Parathyroid adenoma (tissue), 2 donors: Measurements from ENCODE around the gene C1orf87.

Experiments
- H2AFZ ChIP-seq: fragments of 300-600 bp; sonication (generic); one replicate; pipeline ENCODE4 v1.7.0; 2017; ENCODE audit warnings: antibody characterized with exemption, mild to moderate bottlenecking
- H3K27ac ChIP-seq: fragments of 300-600 bp; sonication (generic); one replicate; pipeline ENCODE4 v1.7.0; 2017
- H3K27me3 ChIP-seq: fragments of 300-600 bp; sonication (generic); one replicate; pipeline ENCODE4 v1.7.0; 2017; ENCODE audit warnings: low read length; ENCODE audit not compliant: control insufficient read depth, insufficient read depth
- H3K36me3 ChIP-seq: fragments of 300-600 bp; sonication (generic); one replicate; pipeline ENCODE4 v1.7.0; 2017; ENCODE audit warnings: low read length; ENCODE audit not compliant: control insufficient read depth, insufficient read depth
- H3K4me1 ChIP-seq: fragments of 300-600 bp; sonication (generic); one replicate; pipeline ENCODE4 v1.7.0; 2017; ENCODE audit warnings: control low read depth
- H3K4me2 ChIP-seq: fragments of 300-600 bp; sonication (generic); one replicate; pipeline ENCODE4 v1.7.0; 2017; ENCODE audit warnings: low read length
- H3K4me3 ChIP-seq: fragments of 300-600 bp; sonication (generic); one replicate; pipeline ENCODE4 v1.7.0; 2017; ENCODE audit warnings: low read depth, low read length
- H3K79me2 ChIP-seq: fragments of 300-600 bp; sonication (generic); one replicate; pipeline ENCODE4 v1.7.0; 2017; ENCODE audit warnings: control low read depth
- H3K9ac ChIP-seq: fragments of 300-600 bp; sonication (generic); one replicate; pipeline ENCODE4 v1.7.0; 2017; ENCODE audit warnings: mild to moderate bottlenecking
- H3K9me3 ChIP-seq: fragments of 300-600 bp; sonication (generic); one replicate; pipeline ENCODE4 v1.7.0; 2017; ENCODE audit warnings: low read length; ENCODE audit not compliant: control insufficient read depth
- TF ChIP-seq, protein P1 (sequence below): fragments of 300-600 bp; sonication (generic); IDR thresholded peaks from one replicate; pipeline ENCODE4 v1.7.0; 2017; ENCODE audit warnings: antibody characterized with exemption, mild to moderate bottlenecking
- donor health status: primary hyperparathyroidism.

C1orf87 gene

DNA sequence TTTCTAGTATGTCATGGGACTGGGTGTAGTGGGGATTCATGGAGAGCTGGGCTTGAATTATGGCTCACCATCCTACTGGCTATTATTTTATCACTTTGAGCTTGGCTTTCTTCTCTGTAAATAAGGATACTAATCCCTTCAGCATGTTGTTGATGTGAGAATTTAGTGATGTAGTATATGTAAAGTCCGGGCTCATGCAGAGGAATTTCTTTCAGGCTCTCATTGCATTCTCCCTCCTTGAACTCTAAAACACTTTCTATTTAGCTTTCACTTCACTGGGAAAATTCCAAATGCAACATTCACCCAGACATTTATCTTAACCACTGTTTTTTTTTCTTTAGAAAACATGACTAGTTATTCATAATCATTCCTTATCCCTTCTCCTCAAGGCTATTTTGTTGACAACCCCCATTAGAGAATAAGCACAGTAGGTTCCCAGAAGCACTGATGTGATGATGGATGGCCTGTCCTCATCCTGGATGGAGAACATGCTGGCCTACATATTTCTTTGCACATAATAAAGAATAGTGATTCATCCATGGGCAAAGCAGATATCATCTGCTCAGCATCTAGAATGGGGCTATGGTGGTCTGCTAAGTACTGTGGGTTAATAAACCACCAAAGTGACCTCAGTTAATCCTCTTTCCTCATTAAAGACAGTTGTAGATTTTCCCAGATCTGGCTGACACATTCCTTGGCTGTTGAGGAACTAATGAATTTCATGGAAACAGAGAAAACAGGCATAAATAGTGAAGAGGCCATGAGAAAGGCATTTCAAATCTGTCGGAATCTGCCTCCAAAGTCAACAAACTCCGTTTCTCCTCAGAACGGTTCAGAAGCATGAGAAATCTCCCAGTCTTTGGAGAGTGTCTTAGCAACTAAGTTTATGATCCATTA lies 79.0 kb downstream of the C1orf87 start:
- Histone ChIP-seq H3K4me2 (no peak overlapping the region), H2AFZ (no peak overlapping the region), H3K36me3 (no peaks in the 10 kb centered on the region), H3K4me3 (no peak overlapping the region), H3K9me3 (no peaks in the 10 kb centered on the region), H3K9ac (no peak overlapping the region), H3K27ac (no peak overlapping the region), H3K4me1 (no peaks in the 10 kb centered on the region), H3K27me3 (no peaks in the 10 kb centered on the region), H3K79me2 (no peaks in the 10 kb centered on the region)
- TF ChIP-seq, protein P1, sequence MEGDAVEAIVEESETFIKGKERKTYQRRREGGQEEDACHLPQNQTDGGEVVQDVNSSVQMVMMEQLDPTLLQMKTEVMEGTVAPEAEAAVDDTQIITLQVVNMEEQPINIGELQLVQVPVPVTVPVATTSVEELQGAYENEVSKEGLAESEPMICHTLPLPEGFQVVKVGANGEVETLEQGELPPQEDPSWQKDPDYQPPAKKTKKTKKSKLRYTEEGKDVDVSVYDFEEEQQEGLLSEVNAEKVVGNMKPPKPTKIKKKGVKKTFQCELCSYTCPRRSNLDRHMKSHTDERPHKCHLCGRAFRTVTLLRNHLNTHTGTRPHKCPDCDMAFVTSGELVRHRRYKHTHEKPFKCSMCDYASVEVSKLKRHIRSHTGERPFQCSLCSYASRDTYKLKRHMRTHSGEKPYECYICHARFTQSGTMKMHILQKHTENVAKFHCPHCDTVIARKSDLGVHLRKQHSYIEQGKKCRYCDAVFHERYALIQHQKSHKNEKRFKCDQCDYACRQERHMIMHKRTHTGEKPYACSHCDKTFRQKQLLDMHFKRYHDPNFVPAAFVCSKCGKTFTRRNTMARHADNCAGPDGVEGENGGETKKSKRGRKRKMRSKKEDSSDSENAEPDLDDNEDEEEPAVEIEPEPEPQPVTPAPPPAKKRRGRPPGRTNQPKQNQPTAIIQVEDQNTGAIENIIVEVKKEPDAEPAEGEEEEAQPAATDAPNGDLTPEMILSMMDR: no peak

GRCh38 chr1:59992040-59992820 lies 81.3 kb downstream of the C1orf87 start:
- no peaks in the 10 kb centered on the region for H3K9me3 ChIP-seq
- H3K27me3 ChIP-seq: no peaks in the 10 kb centered on the region
- H3K4me2 ChIP-seq: no peak overlapping the region
- TF ChIP-seq, protein P1: no peak
- no peaks in the 10 kb centered on the region for H3K4me1 ChIP-seq
- H3K36me3 ChIP-seq: no peaks in the 10 kb centered on the region
- H2AFZ ChIP-seq: no peak overlapping the region
- H3K27ac ChIP-seq: no peak overlapping the region
- no peaks in the 10 kb centered on the region for H3K79me2 ChIP-seq
- H3K9ac ChIP-seq: no peak overlapping the region
- no peak overlapping the region for H3K4me3 ChIP-seq

GRCh38 chr1:59990470-59990869 lies 83.1 kb downstream of the C1orf87 start:
- Histone ChIP-seq H3K4me3 (no peak overlapping the region), H3K9me3 (no peaks in the 10 kb centered on the region), H3K4me2 (no peak overlapping the region), H3K4me1 (no peaks in the 10 kb centered on the region), H3K27ac (no peak overlapping the region), H3K27me3 (no peaks in the 10 kb centered on the region), H3K79me2 (no peaks in the 10 kb centered on the region), H3K36me3 (no peaks in the 10 kb centered on the region), H2AFZ (no peak overlapping the region), H3K9ac (no peak overlapping the region)
- TF ChIP-seq, protein P1: no peak

DNA sequence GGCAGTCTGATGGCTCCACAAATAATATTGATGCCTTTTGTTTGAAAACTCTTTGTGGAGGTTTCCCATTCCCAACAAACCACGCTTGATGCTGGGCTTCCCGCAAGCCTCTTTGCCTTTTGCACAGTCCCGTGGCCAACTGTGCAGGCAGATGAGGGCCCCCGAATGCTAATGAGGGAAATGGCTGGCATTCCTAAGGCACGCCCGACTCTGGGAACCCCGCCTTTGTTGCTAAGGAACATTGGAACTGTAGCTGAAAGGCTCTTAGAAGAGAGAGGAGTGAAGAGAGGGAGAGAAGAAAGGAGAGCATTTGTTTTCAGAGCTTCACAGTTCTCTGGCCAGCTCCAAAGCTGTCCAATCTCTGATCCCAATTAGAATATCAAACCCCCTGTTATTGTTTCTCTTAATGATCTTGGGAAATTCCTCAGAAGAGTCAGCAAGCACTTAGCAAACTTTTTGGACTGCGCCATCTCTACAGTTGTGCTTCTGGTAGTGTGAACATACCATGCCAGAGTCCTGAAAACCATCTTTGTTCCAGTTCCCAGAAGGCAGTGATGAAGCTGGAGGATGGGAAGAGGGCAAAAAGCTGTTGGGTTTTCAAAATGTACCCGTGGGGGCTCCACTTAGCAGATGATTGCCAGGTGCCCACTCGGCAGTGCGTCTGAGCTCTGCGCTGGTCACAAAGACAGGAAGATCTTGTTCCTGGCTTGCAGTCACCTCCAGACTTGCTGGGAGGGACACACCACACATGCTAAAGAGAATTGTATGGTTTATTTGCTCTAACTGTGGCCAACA lies 86.9 kb downstream of the C1orf87 start:
- no peak overlapping the region for H3K4me2 ChIP-seq
- no peak overlapping the region for H2AFZ ChIP-seq
- H3K79me2 ChIP-seq: no peaks in the 10 kb centered on the region
- no peak overlapping the region for H3K4me3 ChIP-seq
- no peaks in the 10 kb centered on the region for H3K4me1 ChIP-seq
- H3K9ac ChIP-seq: no peak overlapping the region
- TF ChIP-seq, protein P1: no peak
- H3K9me3 ChIP-seq: no peaks in the 10 kb centered on the region
- no peaks in the 10 kb centered on the region for H3K36me3 ChIP-seq
- H3K27me3 ChIP-seq: no peaks in the 10 kb centered on the region
- no peak overlapping the region for H3K27ac ChIP-seq
